Activated CD4-positive, alpha-beta T cell treated with anti-CD3 and anti-CD28 coated beads, Interleukin-2, amount 10 ng/mL, durations not matched to agents 24 days and 14 days (primary cell): ENCODE results near the gene PLAU. TPM values are rescaled to one million over a fixed set of nuclear protein-coding genes. Genes with fewer than 3 reads are reported as not detected.
"Not testable (repeated sequence)": the region's sequence is repeated elsewhere in the genome, so short reads cannot be mapped to it uniquely, and the experiment has no call there.

Experiments used
- DNase-seq: peaks from one replicate; pipeline ENCODE4 v3.0.0; 2022
- H3K27ac Mint-ChIP-seq: one replicate; pipeline ENCODE4 v1.8.0; 2022; ENCODE audit warnings: mild to moderate bottlenecking, mixed read lengths
- H3K27me3 Mint-ChIP-seq: one replicate; pipeline ENCODE4 v1.8.0; 2022; ENCODE audit warnings: mixed read lengths
- H3K36me3 Mint-ChIP-seq: one replicate; pipeline ENCODE4 v1.8.0; 2022; ENCODE audit warnings: low read depth, mild to moderate bottlenecking, mixed read lengths
- H3K4me1 Mint-ChIP-seq: one replicate; pipeline ENCODE4 v1.8.0; 2021; ENCODE audit warnings: mixed read lengths
- H3K4me3 Mint-ChIP-seq: one replicate; pipeline ENCODE4 v1.8.0; 2022; ENCODE audit warnings: mild to moderate bottlenecking, moderate library complexity, mixed read lengths
- H3K9me3 Mint-ChIP-seq: one replicate; pipeline ENCODE4 v1.8.0; 2021; ENCODE audit warnings: mixed read lengths
- intact Hi-C: fragments of 100-400 bp; cut with micrococcal nuclease; formaldehyde crosslinking; loops from one replicate; pipeline ENCODE4 v1.15.1; 2023
- total RNA-seq: library from RNA; stranded (reverse); gene quantifications from 2 replicates; pipeline ENCODE4 v1.2.3, GENCODE V29; 2022

The PLAU gene
- total RNA-seq, 1 donor from 2014 or later = 0.72 TPM

DNA sequence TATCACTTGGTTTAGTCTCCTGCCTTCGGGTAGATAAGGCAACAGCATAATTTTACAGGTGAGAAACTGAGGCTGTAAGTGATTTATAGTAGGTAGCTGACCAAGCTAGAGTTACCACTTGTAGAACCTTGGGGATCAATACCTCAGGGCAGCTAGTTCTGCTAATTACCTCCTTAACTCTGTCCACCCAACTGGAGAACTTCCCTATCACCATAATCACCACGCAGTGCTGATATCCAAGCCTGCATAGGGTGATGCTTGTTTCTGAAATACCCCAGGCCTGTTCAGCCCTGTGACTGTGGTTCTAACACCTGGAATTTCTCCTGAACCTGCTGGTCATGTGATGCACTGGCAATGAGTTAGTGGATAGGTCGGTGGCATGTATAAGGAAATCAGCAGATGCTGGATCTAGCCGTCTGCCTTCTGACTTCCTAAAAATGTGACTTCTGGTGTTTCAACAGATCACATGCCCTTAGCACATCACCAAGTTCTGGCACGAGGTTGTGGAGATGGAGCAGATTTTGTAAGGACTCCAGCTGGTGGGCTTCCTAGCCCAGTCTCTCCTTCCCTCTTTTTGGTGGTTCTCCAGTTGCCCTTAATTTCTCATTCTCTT, 15.3 kb downstream of the PLAU start:
- intact Hi-C loops = no loop called here
- Mint-ChIP-seq H3K4me1 (peaks cover 17% of the 10 kb centered on the region), H3K4me3 (no peak overlapping the region), H3K9me3 (no peaks in the 10 kb centered on the region), H3K36me3 (no peaks in the 10 kb centered on the region), H3K27me3 (peaks cover 47% of the 10 kb centered on the region), H3K27ac (no peak overlapping the region)
- no peak for DNase-seq

DNA sequence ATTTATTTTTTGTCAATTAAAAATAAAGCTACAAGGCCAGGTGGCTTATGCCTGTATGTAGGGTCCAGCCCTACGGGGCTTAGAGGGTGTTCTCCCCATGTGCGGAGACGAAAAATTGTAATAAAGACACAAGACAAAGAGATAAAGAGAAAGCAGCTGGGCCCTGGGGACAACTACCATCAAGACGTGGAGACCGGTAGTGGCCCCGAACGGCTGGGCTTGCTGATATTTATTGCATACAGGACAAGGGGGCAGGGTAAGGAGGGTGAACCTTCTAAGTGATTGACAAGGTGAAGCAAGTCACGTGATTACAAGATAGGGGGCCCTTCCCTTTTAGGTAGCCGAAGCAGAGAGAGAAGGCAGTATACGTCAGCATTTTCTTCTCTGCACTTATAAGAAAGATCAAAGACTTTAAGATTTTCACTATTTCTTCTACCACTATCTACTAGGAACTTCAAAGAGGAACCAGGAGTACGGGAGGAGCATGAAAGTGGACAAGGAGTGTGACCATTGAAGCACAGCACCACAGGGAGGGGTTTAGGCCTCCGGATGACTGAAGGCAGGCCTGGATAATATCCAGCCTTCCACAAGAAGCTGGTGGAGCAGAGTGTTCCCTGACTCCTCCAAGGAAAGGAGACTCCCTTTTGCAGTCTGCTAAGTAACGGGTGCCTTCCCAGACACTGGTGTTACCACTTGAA, 19.8 kb downstream of the PLAU start:
- Mint-ChIP-seq H3K4me1 (peaks cover 19% of the 10 kb centered on the region), H3K27me3 (peaks cover 24% of the 10 kb centered on the region)
- intact Hi-C loops, H3K9me3 Mint-ChIP-seq, H3K27ac Mint-ChIP-seq, DNase-seq, H3K36me3 Mint-ChIP-seq, H3K4me3 Mint-ChIP-seq: not testable (repeated sequence)

GRCh38 chr10:73931767-73932619, 21.1 kb downstream of the PLAU start:
- Mint-ChIP-seq H3K9me3 (no peaks in the 10 kb centered on the region), H3K27ac (peak overlapping the region; percentile 67), H3K4me3 (peak overlapping the region; percentile 18), H3K27me3 (peaks cover 17% of the 10 kb centered on the region), H3K4me1 (peaks cover 19% of the 10 kb centered on the region), H3K36me3 (no peaks in the 10 kb centered on the region)
- intact Hi-C loops = no loop called here
- peak; percentile 86 for DNase-seq

DNA sequence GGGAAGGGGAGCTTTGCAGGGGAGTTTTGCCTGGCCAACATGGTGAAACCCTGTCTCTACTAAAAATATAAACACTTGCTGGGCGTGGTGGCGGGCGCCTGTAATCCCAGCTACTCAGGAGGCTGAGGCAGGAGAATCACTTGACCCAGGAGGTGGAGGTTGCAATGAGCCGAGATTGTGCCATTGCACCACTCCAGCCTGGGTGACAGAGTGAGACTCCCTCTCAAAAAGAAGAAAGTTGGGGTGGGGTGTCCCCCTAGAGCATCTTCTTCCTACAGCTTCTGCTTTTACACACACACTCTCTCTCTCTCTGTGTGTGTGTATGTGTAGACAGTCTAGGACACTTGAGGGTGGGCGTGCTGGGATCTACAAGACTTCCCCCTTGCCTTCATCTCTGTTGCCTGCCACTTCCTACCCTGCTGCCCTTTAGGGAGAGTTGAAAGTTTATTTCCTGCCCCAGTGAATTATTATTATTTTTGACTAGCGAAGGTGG, 21.7 kb downstream of the PLAU start:
- peaks cover 10% of the 10 kb centered on the region for H3K27me3 Mint-ChIP-seq
- intact Hi-C loops = no loop called here
- peak overlapping the region; percentile 67 for H3K27ac Mint-ChIP-seq
- H3K9me3 Mint-ChIP-seq = no peaks in the 10 kb centered on the region
- H3K36me3 Mint-ChIP-seq = no peaks in the 10 kb centered on the region
- DNase-seq = no peak
- H3K4me1 Mint-ChIP-seq = peaks cover 22% of the 10 kb centered on the region
- peak overlapping the region; percentile 18 for H3K4me3 Mint-ChIP-seq

- Mint-ChIP-seq H3K27ac (no peak overlapping the region), H3K9me3 (no peaks in the 10 kb centered on the region), H3K4me1 (peaks cover 27% of the 10 kb centered on the region), H3K36me3 (no peaks in the 10 kb centered on the region), H3K4me3 (no peak overlapping the region), H3K27me3 (peaks cover 6% of the 10 kb centered on the region)
- DNase-seq = no peak
- intact Hi-C loops = no loop called here
Measured at GRCh38 chr10:73934074-73934473, 23.1 kb downstream of the PLAU start.

DNA sequence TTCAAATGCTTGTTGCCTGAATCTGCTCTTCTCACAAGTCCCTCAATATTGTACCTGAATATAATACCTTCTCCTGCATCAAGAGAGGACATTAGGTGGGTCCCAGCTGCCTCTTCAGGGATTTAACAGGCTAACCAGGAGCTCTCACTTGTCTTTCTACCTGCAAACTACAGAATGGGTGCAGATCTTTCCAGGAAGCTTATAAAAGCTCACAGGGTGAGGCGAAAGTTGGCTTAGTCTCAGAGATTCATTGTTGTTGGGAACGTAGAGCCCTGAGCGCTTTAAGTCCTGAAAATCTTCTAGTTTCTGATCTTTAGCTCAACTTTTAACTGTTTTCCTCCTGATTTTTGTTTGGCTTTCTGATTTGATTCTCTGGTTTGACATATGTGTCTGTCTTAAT, 25.0 kb downstream of the PLAU start:
- no peak for DNase-seq
- no peaks in the 10 kb centered on the region for H3K9me3 Mint-ChIP-seq
- H3K27ac Mint-ChIP-seq = no peak overlapping the region
- no peaks in the 10 kb centered on the region for H3K27me3 Mint-ChIP-seq
- intact Hi-C loops = no loop called here
- peaks cover 31% of the 10 kb centered on the region for H3K4me1 Mint-ChIP-seq
- H3K36me3 Mint-ChIP-seq = no peaks in the 10 kb centered on the region
- H3K4me3 Mint-ChIP-seq = no peak overlapping the region

GRCh38 chr10:73937333-73938043, 26.6 kb downstream of the PLAU start:
- Mint-ChIP-seq H3K4me3 (no peak overlapping the region), H3K36me3 (no peaks in the 10 kb centered on the region), H3K27ac (peak overlapping the region; percentile 8), H3K4me1 (peaks cover 25% of the 10 kb centered on the region), H3K9me3 (no peaks in the 10 kb centered on the region), H3K27me3 (peaks cover 3% of the 10 kb centered on the region)
- intact Hi-C loops = no loop called here
- no peak for DNase-seq

DNA sequence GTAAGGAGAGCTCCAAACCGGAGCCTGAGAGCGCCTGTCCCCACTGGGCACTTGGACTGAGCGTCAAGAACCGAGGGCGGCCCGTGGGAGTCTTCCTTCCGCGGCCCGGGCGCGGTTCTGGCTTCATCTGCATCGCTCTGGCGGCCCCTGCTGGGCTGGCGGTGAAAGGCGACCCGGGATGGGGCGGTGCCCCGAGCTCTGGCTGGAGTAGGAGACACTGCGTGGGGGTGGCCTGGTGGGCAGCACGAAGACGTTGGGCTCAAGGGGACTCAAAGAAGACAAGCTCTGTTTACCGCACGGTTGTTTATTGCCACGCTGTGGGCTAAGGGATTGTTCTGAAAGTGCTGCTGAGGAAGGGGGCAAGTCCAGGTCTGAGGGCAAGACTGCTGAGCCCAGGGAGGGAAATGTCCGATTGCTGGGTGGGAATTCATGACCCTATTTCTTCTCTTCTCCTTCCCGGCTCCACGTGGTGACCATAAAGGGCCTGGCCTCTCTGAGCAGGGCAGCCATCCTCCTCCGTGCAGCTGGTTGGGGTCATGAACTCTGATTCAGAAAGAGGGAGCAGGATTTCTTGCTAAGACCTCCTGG, 29.8 kb downstream of the PLAU start:
- intact Hi-C loops = loop anchor here (1.0 kb wide), 2 partner anchors 54 to 91 kb away; no protein-coding TSS in a partner anchor
- H3K27ac Mint-ChIP-seq = peak overlapping the region; percentile 41
- H3K4me3 Mint-ChIP-seq = peak overlapping the region; percentile 51
- DNase-seq = peak; percentile 97
- H3K4me1 Mint-ChIP-seq = peaks cover 18% of the 10 kb centered on the region
- H3K27me3 Mint-ChIP-seq = peaks cover 9% of the 10 kb centered on the region
- H3K9me3 Mint-ChIP-seq = no peaks in the 10 kb centered on the region
- no peaks in the 10 kb centered on the region for H3K36me3 Mint-ChIP-seq

GRCh38 chr10:73941300-73941699, 30.4 kb downstream of the PLAU start:
- peaks cover 18% of the 10 kb centered on the region for H3K4me1 Mint-ChIP-seq
- no peak for DNase-seq
- intact Hi-C loops = no loop called here
- H3K9me3 Mint-ChIP-seq = no peaks in the 10 kb centered on the region
- H3K4me3 Mint-ChIP-seq = no peak overlapping the region
- H3K27ac Mint-ChIP-seq = no peak overlapping the region
- H3K36me3 Mint-ChIP-seq = no peaks in the 10 kb centered on the region
- H3K27me3 Mint-ChIP-seq = peaks cover 11% of the 10 kb centered on the region

GRCh38 chr10:73944356-73945100, 33.6 kb downstream of the PLAU start:
- DNase-seq = no peak
- intact Hi-C loops = no loop called here
- no peak overlapping the region for H3K27ac Mint-ChIP-seq

DNA sequence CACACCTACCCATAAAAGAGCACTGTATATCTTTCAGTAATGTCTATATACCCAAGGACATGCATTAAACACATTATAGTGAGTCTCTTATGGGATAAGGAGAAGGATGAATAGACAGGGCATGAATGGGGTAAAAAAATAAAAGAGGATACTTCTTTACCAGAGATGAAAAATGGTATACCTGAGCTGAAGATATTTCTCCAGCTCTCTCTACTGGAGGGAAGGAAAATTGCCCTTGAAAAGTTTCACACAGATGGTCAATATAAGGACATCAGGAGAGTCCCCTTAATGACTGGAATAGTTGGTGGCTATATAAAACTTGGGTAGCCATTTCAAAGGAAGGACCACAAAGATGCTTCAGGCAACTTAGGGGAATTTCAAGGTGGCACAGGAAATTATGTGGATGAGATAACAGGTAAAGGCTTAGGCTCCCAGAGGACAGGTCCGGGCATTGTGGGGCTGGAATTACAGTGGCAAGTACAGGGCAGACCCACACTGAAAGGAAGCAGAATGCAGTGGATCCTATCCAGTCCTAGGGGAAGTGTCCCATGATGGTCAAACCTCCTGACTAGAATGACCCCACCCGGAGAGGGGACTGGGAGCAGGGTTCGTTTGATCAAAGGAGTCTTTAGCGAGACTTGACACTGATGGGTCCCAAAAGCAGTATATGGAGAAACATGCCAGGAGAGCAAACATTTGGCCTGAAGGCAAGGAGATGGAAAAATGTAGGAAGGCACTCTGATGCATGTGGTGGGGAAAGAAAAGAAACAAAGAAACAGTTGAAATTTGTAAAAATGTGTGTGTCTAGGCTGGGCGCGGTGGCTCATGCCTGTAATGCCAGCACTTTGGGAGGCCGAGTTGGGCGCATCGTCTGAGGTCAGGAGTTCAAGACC, 35.6 kb downstream of the PLAU start:
- DNase-seq = no peak
- intact Hi-C loops = no loop called here
- no peaks in the 10 kb centered on the region for H3K36me3 Mint-ChIP-seq
- H3K4me3 Mint-ChIP-seq = no peak overlapping the region
- H3K27ac Mint-ChIP-seq = no peak overlapping the region
- H3K27me3 Mint-ChIP-seq = peaks cover 18% of the 10 kb centered on the region
- no peaks in the 10 kb centered on the region for H3K9me3 Mint-ChIP-seq
- no peaks in the 10 kb centered on the region for H3K4me1 Mint-ChIP-seq

More at GRCh38 chr10:73944356-73945100, 33.6 kb downstream of the PLAU start:
- Mint-ChIP-seq H3K9me3 (no peaks in the 10 kb centered on the region), H3K4me3 (no peak overlapping the region), H3K4me1 (peaks cover 9% of the 10 kb centered on the region), H3K36me3 (no peaks in the 10 kb centered on the region), H3K27me3 (peaks cover 16% of the 10 kb centered on the region)
